NCI-H345 treated with DMSO at 0.1 percent for 48 hours (cell line): Measurements from ENCODE around the gene LZTR1.
"Not testable (repeated sequence)": the region's sequence is repeated elsewhere in the genome, so short reads cannot be mapped to it uniquely, and the experiment has no call there.

Experiments used
- DNase-seq: peaks from one replicate; lab custom pipeline; 2025; ENCODE audit not compliant: unreplicated experiment; lab: John Stamatoyannopoulos, UW

The LZTR1 gene

GRCh38 chr22:21032037-21032867, 50.2 kb downstream of the LZTR1 start, which contains the start of gene SLC7A4:
TSS of gene SLC7A4 (minus strand) at chr22:21032561. CDS start at chr22:21031812, 749 bp downstream.
- no peak for DNase-seq

- DNase-seq = no peak
These were observed 51.0 kb downstream of the LZTR1 start for GRCh38 chr22:21032868-21033688.

GRCh38 chr22:21033895-21034294, 51.8 kb downstream of the LZTR1 start:
- no peak for DNase-seq

- DNase-seq = no peak
These were observed 52.9 kb downstream of the LZTR1 start for GRCh38 chr22:21034989-21035388.

GRCh38 chr22:21038405-21038804, 56.3 kb downstream of the LZTR1 start:
- DNase-seq = no peak

GRCh38 chr22:21039158-21039557, 57.1 kb downstream of the LZTR1 start:
- DNase-seq = not testable (repeated sequence)

- DNase-seq = no peak
These were observed 59.8 kb downstream of the LZTR1 start for GRCh38 chr22:21041937-21042336.

GRCh38 chr22:21042978-21043859, 61.1 kb downstream of the LZTR1 start:
- no peak for DNase-seq

- no peak for DNase-seq
These were observed 61.9 kb downstream of the LZTR1 start for GRCh38 chr22:21043860-21044535.

GRCh38 chr22:21044931-21045584, 63.0 kb downstream of the LZTR1 start:
- no peak for DNase-seq

- peak; percentile 78 for DNase-seq
These were observed 63.6 kb downstream of the LZTR1 start, which contains the start of gene LRRC74B for GRCh38 chr22:21045585-21046294. TSS of gene LRRC74B (plus strand) at chr22:21045946. CDS start at chr22:21045987, 41 bp downstream.

GRCh38 chr22:21047035-21047661, 65.1 kb downstream of the LZTR1 start:
- no peak for DNase-seq

GRCh38 chr22:21047730-21048129, 65.6 kb downstream of the LZTR1 start:
- peak; percentile 26 for DNase-seq

- not testable (repeated sequence) for DNase-seq
These were observed 66.4 kb downstream of the LZTR1 start for GRCh38 chr22:21048448-21048847.
